ENCODE measurements around the gene ST6GALNAC3. TPM values are rescaled to one million over a fixed set of nuclear protein-coding genes. Genes with fewer than 3 reads are reported as not detected.

The ST6GALNAC3 gene
- total RNA-seq, 1 donor from 2014 or later, result 7.3 TPM

DNA sequence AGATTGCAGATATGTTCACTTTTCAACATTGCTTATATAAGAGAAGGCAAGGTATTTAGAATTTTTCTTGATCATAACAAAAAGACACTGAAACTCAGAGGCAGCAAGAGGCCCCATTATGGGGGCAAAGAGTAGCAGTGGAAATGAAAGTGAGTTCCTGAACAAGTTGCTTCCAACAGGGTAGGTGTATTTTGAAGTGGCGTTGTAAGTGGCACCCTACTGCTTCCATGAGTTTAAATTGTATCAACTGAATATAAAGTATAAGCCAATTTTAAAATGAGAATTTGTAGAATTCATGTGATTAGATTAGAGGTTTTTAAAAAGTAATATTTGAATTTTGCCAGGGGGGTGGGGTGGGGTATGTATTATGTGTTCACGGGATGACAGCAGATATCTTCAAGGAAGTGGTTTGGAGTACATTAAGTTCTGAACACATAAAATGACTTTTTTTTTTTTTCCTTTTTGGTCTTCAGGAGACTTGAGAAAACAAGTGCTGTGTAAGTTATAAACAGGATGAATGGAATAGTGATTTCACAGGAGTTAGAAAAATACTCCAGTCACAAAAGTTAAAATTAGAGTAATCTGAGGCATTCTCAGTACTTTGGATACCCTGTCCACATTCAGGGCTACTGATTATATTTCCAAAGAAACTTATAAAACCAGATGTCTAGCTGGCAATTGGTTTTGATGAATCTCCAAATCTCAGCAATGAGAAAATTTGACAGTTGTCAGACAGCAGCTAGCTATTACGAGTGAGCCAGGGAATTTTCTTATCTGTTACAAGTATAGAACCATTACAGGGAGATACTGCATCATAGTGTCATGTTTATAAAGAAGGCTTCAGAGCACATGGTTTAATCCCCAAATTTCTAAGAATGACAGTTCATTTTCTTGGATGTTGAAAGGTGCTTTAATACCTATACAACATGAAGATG, 182.0 kb downstream of the ST6GALNAC3 start:
- TF ChIP-seq, protein P1, sequence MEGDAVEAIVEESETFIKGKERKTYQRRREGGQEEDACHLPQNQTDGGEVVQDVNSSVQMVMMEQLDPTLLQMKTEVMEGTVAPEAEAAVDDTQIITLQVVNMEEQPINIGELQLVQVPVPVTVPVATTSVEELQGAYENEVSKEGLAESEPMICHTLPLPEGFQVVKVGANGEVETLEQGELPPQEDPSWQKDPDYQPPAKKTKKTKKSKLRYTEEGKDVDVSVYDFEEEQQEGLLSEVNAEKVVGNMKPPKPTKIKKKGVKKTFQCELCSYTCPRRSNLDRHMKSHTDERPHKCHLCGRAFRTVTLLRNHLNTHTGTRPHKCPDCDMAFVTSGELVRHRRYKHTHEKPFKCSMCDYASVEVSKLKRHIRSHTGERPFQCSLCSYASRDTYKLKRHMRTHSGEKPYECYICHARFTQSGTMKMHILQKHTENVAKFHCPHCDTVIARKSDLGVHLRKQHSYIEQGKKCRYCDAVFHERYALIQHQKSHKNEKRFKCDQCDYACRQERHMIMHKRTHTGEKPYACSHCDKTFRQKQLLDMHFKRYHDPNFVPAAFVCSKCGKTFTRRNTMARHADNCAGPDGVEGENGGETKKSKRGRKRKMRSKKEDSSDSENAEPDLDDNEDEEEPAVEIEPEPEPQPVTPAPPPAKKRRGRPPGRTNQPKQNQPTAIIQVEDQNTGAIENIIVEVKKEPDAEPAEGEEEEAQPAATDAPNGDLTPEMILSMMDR (IDR thresholded peaks at IDR 0.05), result no peak
- Mint-ChIP-seq H3K27me3 (ENCODE audit: unreplicated experiment) (no peaks in the 10 kb centered on the region), H3K9me3 (ENCODE audit: unreplicated experiment) (no peaks in the 10 kb centered on the region), H3K4me3 (ENCODE audit: unreplicated experiment) (no peak overlapping the region), H3K36me3 (ENCODE audit: unreplicated experiment) (no peaks in the 10 kb centered on the region), H3K4me1 (ENCODE audit: unreplicated experiment) (peaks cover 56% of the 10 kb centered on the region), H3K27ac (ENCODE audit: unreplicated experiment) (peak overlapping the region; percentile 67)
- DNase-seq (ENCODE audit: extremely low spot score, unreplicated experiment), result no peak

DNA sequence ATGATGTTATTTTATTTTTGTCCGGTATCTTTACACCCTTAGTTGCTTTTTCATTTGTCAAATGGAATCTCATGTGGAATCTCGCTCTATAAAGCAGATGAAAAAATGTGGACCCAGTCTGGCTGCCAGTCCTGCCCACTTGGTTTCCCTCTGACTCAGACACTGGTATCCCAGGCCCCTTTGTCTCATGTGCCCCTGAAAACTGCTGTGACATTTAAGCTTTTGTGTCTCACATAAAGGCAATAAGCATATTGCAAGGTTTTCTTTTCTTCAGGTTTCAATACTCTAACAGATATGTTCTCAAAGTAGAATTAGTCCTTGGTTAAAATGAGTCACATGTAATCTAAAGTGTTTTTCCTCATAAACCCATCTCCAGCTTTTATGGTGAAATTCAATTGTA, 183.3 kb downstream of the ST6GALNAC3 start:
- Mint-ChIP-seq H3K9me3 (ENCODE audit: unreplicated experiment) (no peaks in the 10 kb centered on the region), H3K27me3 (ENCODE audit: unreplicated experiment) (no peaks in the 10 kb centered on the region), H3K27ac (ENCODE audit: unreplicated experiment) (peak overlapping the region; percentile 25), H3K36me3 (ENCODE audit: unreplicated experiment) (no peaks in the 10 kb centered on the region), H3K4me1 (ENCODE audit: unreplicated experiment) (peaks cover 45% of the 10 kb centered on the region), H3K4me3 (ENCODE audit: unreplicated experiment) (no peak overlapping the region)
- TF ChIP-seq, protein P1 (IDR thresholded peaks at IDR 0.05), result no peak
- no peak for DNase-seq (ENCODE audit: extremely low spot score, unreplicated experiment)

DNA sequence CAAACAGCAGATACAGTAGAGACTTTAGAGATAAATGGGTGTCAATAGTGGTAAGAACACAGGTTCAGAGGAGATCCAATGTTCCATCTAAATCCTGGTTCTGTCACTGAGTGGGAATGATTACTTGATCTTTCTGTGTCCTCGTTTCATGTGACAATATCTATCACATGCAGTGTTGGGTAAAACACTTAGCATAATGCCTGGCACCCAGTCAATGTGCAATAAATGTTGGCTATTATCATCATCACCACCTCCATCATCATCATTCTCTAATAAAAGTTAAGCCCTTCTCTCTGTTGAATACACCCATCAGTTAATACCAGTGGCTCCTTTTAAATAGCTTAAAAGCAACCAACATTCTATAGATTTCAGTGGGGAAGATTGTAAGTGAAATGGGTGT, 184.7 kb downstream of the ST6GALNAC3 start:
- Mint-ChIP-seq H3K4me1 (ENCODE audit: unreplicated experiment) (peaks cover 30% of the 10 kb centered on the region), H3K9me3 (ENCODE audit: unreplicated experiment) (no peaks in the 10 kb centered on the region), H3K4me3 (ENCODE audit: unreplicated experiment) (no peak overlapping the region), H3K36me3 (ENCODE audit: unreplicated experiment) (no peaks in the 10 kb centered on the region), H3K27ac (ENCODE audit: unreplicated experiment) (no peak overlapping the region), H3K27me3 (ENCODE audit: unreplicated experiment) (no peaks in the 10 kb centered on the region)
- TF ChIP-seq, protein P1 (IDR thresholded peaks at IDR 0.05), result no peak
- DNase-seq (ENCODE audit: extremely low spot score, unreplicated experiment), result no peak

DNA sequence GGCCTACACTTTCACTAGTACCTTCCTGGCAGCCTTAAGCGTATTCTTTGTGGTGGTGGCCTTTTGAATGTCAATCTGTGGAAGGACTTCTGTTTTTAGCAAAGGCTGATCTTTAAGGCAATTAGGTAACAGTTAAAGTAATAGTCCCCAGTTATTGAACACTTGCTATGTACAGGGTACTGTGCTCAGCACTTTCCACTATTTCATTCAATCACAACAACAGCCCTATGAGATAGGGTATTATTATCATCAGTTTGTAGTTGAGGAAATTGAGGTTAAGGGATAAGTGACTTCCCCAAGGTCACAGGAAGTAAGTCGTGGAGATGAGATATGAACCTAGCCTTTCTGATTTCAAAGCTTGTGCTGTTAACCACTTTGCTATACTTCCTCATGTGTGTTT, 185.7 kb downstream of the ST6GALNAC3 start:
- TF ChIP-seq, protein P1 (IDR thresholded peaks at IDR 0.05), result no peak
- Mint-ChIP-seq H3K36me3 (ENCODE audit: unreplicated experiment) (no peaks in the 10 kb centered on the region), H3K27ac (ENCODE audit: unreplicated experiment) (no peak overlapping the region), H3K4me3 (ENCODE audit: unreplicated experiment) (no peak overlapping the region), H3K9me3 (ENCODE audit: unreplicated experiment) (no peaks in the 10 kb centered on the region), H3K4me1 (ENCODE audit: unreplicated experiment) (peaks cover 21% of the 10 kb centered on the region), H3K27me3 (ENCODE audit: unreplicated experiment) (no peaks in the 10 kb centered on the region)
- DNase-seq (ENCODE audit: extremely low spot score, unreplicated experiment), result no peak

DNA sequence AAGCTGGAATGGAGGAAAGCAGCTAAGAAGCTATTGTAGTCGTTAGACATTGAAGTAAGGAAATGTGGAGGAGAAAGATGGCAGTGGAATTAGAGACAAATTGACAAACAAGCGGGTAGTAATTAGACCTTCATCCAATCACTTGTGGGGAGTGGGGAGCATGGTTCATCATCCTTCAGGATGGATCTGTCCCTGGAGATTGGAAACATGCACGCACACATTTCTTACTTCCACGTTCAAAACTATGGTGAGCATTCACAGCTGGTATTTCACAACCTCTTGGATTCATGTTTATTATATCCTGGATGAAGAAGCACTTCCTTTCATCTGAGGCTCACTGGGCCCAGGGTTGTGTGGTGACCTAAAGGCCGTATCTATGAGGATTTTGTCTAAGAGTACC, 188.1 kb downstream of the ST6GALNAC3 start:
- Mint-ChIP-seq H3K4me1 (ENCODE audit: unreplicated experiment) (peaks cover 14% of the 10 kb centered on the region), H3K9me3 (ENCODE audit: unreplicated experiment) (no peaks in the 10 kb centered on the region), H3K27ac (ENCODE audit: unreplicated experiment) (no peak overlapping the region), H3K4me3 (ENCODE audit: unreplicated experiment) (no peak overlapping the region), H3K27me3 (ENCODE audit: unreplicated experiment) (no peaks in the 10 kb centered on the region), H3K36me3 (ENCODE audit: unreplicated experiment) (no peaks in the 10 kb centered on the region)
- TF ChIP-seq, protein P1 (IDR thresholded peaks at IDR 0.05), result no peak
- DNase-seq (ENCODE audit: extremely low spot score, unreplicated experiment), result no peak
